Measurements from ENCODE around the gene SEC24D.
"Not testable (repeated sequence)": the region's sequence is repeated elsewhere in the genome, so short reads cannot be mapped to it uniquely, and the experiment has no call there.

The SEC24D gene

GRCh38 chr4:118810991-118811764 is 24.7 kb downstream of the SEC24D start:
- DNase-seq, result no peak

GRCh38 chr4:118807659-118808058 is 28.3 kb downstream of the SEC24D start:
- no peak for DNase-seq

GRCh38 chr4:118803253-118803652 is 32.7 kb downstream of the SEC24D start:
- DNase-seq, result no peak

- no peak for DNase-seq
These were observed 33.9 kb downstream of the SEC24D start for GRCh38 chr4:118801895-118802575.

DNA sequence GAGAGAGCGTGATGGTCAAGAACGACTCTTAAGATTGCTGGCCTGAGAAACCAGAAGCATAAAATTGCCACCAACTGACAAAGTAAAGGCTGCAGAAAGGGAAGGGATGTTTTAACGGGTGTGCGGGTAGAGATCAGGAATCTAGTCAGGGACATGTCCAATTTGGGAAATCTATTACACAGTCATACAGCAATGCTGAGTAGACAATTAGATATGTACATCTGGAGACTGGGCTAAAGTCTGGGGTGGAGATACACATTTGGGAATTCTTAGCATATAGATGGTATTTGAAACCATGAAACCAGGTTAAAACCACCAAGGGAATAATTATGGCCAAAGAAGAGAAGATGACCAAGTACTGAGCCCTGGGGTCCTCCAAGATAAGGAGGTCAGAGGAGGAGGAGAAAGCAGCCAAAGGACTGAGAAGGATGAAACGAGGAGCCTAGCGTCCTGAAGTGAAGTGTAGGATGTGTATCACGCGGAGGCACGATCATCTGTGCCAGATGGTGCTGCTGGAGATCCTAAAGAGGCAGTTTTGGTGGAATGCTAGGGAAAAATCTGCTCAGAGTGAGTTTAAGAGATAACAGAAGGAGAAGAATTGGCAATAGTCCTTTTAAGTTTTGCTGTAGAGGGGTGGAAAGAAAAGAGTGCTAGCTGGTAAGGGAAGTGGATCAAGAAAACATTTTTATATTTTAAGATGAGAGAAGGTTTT is 36.5 kb downstream of the SEC24D start:
- DNase-seq, result no peak

GRCh38 chr4:118798658-118799057 is 37.3 kb downstream of the SEC24D start:
- DNase-seq, result no peak

DNA sequence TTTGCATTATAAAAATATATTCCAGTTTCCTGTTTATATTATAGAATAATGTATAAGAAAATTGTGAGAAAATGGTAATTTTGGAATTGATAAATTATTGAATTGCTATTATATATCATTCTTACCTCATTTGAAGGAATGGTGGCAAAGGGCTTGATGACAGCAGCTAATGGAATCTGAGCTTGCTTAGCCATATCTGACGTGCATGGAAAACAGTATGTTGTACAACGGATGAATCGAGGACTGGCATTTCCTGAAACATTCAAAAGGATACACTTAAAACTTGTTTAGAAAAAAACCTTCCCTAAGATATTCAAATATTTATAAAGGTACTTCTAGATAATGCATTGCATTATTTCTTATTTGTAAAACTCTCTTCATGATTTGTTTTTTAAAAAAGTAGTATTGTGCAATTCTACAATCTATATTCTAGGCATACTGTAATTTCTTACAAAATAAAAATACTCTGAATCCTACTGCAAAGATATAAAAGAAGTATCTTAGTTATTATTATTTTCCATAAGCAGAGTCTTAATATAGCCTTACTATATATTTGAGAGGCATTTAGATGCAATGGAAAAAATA is 38.3 kb downstream of the SEC24D start:
- DNase-seq, result no peak

DNA sequence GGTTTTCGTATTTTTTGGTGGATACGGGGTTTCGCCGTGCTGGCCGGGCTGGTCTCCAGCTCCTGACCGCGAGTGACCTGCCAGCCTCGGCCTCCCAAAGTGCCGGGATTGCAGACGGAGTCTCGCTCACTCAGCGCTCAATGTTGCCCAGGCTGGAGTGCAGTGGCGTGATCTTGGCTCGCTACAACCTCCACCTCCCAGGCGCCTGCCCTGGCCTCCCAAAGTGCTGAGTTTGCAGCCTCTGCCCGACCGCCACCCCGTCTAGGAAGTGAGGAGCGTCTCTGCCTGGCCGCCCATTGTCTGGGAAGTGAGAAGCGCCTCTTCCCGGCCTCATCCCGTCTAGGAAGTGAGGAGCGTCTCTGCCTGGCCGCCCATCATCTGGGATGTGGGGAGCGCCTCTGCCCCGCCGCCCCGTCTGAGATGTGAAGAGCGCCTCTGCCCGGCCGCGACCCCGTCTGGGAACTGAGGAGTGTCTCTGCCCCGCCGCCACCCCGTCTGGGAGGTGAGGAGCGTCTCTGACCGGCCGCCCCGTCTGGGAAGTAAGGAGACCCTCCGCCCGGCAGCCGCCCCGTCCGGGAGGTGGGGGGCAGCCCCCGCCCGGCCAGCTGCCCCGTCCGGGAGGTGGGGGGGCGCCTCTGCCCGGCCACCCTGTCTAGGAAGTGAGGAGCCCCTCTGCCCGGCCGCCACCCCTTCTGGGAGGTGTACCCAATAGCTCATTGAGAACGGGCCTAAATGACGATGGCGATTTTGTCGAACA is 44.1 kb downstream of the SEC24D start:
- not testable (repeated sequence) for DNase-seq

DNA sequence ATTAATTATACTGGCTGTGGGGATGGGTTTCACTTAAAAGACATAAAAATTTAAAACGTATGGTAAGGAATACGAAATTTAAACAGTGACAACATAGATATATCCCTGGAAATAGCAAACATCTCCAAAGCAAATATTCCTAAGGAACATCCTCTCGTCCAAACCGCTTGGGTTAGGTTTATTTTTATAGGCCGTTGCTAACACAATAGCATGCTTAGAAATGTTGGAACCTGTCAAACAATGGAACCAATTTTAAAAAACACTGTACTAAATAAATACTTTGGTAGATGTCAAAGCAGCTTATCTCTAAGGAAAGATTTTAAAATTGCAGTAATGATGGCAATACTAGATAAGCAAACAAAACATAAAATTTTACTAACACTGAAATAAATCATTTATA is 45.4 kb downstream of the SEC24D start:
- DNase-seq, result no peak

DNA sequence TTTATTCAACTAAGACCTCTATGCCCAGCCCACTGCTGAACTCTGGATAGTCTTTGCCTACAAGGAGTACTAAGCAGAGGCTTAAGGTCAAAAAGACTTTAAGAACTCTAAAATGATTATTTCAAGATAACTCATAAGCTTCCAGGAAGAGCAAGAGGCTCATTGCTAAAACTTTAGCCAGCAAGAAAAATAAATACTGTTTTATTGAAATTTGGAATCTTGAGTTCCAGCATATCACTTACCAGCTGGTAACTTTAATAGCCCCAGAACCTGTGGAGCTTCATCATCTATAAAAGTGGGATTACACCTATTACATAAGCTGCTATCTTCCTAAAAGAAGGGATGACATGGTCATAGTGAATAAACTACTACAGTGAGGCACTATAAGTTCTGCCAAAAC is 47.0 kb downstream of the SEC24D start:
- no peak for DNase-seq

DNA sequence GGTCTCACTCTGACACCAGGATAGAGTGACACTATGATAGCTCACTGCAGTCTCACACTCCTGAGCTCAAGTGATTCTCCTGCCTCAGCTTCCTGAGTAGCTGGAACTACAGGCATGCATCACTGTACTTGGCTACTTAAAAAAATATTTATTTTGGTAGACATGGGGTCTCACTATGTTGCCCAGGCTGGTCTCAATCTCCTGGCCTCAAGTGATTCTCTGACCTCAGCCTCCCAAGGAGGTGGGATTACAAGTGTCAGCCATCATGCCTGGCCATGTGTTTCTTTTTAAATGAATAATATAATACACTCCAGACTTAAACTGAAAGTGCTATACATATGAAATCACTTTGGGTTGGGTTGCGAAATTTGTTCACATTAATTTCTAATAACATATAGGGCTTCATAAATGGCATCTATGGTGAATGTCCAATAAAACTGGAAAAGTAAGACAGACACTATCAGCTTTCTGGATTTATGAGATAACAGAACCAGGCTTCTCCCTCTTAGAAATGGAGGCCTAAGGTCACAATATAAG is 48.0 kb downstream of the SEC24D start:
- no peak for DNase-seq

- DNase-seq, result no peak
These were observed 51.1 kb downstream of the SEC24D start for GRCh38 chr4:118784776-118785175.

DNA sequence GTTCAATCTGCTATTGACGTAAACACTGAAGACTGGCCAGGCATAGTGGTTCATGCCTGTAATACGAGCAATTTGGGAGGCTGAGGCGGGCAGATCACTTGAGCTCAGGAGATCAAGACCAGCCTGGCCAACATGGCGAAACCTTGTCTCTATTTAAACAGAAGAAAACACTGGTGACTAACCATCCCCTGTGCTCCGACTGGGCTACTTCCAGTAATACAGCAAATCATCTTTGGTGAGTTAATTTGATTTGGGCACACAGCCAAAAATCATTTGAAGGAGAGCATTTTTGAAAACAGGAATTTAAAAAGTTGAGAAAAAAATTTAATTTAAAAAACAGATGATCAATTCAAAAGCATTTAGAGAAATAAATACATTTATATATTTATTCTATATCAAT is 52.0 kb downstream of the SEC24D start:
- no peak for DNase-seq

- not testable (repeated sequence) for DNase-seq
These were observed 53.0 kb downstream of the SEC24D start for GRCh38 chr4:118782886-118783285.

GRCh38 chr4:118777649-118778048 is 58.3 kb downstream of the SEC24D start:
- not testable (repeated sequence) for DNase-seq

DNA sequence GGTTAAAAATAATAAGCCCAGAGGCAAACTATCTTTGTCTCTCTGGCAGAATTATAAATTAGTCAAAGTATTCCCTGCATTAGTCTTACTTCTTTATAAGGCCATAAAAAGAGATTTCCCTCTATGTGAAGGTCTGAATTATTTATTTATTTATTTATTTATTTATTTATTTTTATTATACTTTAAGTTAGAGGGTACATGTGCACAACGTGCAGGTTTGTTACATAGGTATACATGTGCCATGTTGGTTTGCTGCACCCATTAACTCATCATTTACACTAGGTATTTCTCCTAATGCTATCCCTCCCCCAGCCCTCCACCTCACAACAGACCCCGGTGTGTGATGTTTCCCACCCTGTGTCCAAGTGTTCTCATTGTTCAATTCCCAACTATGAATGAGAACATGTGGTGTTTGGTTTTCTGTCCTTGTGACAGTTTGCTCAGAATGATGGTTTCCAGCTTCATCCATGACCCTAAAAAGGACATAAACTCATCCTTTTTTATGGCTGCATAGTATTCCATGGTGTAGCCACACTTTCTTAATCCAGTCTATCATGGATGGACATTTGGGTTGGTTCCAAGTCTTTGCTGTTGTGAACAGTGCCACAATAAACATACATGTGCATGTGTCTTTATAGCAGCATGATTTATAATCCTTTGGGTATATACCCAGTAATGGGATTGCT is 58.8 kb downstream of the SEC24D start:
- DNase-seq, result not testable (repeated sequence)

- no peak for DNase-seq
These were observed 59.6 kb downstream of the SEC24D start for GRCh38 chr4:118776157-118776954.

- DNase-seq, result no peak
These were observed 60.5 kb downstream of the SEC24D start for GRCh38 chr4:118775405-118775804.

- DNase-seq, result no peak
These were observed 60.9 kb downstream of the SEC24D start for GRCh38 chr4:118774989-118775388.

DNA sequence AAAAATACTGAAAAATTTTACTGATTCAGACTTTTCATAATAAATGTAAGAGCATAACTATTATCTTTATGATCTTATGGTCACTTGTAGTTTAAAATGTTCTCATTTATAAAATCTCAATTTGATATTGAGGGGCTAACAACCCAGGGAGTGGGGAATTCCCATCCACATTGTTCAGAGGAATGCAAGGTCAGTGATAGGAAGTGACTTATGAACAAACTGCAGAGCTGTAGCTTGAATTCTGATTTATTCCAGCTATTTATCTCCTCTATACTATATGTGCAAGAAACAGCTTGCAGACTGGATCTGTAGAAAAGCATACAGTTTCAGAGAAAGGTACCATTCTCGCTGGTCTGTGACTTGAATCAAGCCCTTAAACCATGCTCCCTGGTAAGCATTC is 61.6 kb downstream of the SEC24D start:
- no peak for DNase-seq

- DNase-seq, result no peak
These were observed 62.5 kb downstream of the SEC24D start for GRCh38 chr4:118773429-118773792.

All from femur (tissue), 1 donor.